GM18499 (cell line): ENCODE results near the gene LDHD.
"Not testable (repeated sequence)": the region's sequence is repeated elsewhere in the genome, so short reads cannot be mapped to it uniquely, and the experiment has no call there.

ENCODE experiments used
- ATAC-seq: cut with Tn5 transposase; IDR thresholded peaks from one replicate; pipeline ENCODE4 v1.9.1; 2021; ENCODE audit warnings: moderate number of reproducible peaks; ENCODE audit not compliant: insufficient read depth, unreplicated experiment

The LDHD gene

GRCh38 chr16:75116081-75116910 lies at the start of gene LDHD:
Gene LDHD (minus strand): TSS chr16:75116780. CDS start chr16:75116720, 60 bp downstream.
- no peak for ATAC-seq

GRCh38 chr16:75160386-75160785 lies 43.8 kb upstream of the LDHD start:
- ATAC-seq = no peak

- ATAC-seq = no peak
Observed at GRCh38 chr16:75152635-75153034, 36.1 kb upstream of the LDHD start.

DNA sequence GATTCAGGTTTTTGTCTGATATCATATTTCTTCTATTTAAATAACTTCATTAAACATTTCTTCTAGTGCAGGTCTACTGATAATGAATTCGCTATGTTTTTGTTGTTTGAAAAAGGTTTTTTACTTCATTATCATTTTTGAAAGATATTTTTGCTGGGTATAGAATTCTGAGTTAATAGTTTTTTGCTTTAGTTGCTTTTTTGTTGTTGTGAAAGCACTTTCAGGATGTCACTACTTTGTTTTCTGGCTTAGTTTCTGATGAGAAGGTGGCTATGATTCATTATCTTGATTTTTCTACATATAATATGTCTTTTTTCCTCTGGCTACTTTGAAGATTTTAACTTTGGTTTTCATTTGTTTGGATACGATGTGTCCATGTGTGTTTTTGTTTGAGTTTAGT lies 35.2 kb upstream of the LDHD start:
- no peak for ATAC-seq

DNA sequence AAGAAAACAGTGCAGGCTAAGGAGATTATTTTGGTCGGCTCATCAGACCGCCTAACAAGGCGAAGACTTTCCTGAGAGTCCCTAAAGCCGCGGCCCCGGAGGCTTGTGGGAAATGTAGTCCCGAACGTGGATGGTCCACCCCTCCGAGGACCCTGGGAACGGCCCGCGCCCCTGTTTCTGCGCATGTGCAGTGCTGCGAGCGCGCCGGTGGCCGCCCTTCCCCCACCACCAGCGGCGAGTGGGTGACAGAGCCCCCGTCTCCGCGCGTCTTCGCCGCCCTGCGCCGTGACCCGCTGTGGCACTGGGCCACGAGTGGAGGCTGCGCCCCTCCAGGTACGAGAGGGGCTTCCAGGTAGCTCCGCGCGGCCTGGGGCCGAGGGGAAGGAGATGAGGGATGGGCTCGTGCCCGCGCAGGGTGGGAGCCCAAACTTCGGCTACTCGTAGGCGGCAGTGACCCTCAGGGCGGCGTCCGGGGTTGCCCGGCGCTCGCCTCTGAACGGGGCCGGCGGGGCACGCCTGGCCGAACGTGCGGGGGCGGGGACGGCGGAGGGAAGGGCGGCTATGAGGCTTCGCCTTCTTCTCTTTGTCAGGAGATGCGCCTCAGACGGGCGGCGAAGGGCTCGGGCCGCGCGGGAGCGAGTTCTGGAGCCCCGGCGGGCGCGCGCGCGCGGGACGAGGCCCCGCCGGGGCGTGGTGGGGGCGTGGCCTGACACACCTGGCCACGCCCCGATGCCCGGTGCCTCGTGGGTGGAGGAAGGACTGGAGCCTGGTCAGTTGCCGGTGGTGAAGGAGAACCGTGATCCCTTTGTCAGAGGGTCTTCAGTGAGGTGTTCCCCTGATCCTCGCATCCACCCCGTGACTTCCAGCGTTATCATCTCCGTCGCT lies 32.0 kb upstream of the LDHD start, which contains the start of gene ZFP1:
TSS of gene ZFP1 (plus strand) at position 214 of the 885 bp plus-strand sequence. CDS start 4,428 bp downstream, outside the sequence.
- peak; percentile 56 for ATAC-seq

GRCh38 chr16:75147968-75148310 lies 31.4 kb upstream of the LDHD start:
- ATAC-seq = no peak

GRCh38 chr16:75143941-75144340 lies 27.4 kb upstream of the LDHD start:
- no peak for ATAC-seq

GRCh38 chr16:75139498-75139897 lies 22.9 kb upstream of the LDHD start:
- ATAC-seq = no peak

GRCh38 chr16:75138636-75139035 lies 22.1 kb upstream of the LDHD start:
- no peak for ATAC-seq

DNA sequence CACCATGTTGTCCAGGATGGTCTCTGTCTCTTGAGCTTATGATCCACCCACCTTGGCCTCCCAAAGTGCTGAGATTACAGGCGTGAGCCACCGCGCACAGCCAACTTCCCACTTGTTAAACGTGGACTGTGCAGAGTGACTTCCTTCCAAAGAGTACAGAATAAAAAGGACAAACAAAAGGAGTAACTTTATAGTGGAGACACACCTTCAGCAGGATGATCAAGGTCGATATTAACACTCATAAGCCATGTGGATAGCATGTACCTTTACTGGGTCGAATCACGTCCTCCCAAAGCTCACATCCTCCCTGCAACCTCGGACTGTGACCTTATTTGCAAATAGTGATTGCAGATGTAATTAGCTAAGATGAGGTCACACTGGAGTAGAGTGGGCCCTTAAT lies 21.7 kb upstream of the LDHD start:
- no peak for ATAC-seq

DNA sequence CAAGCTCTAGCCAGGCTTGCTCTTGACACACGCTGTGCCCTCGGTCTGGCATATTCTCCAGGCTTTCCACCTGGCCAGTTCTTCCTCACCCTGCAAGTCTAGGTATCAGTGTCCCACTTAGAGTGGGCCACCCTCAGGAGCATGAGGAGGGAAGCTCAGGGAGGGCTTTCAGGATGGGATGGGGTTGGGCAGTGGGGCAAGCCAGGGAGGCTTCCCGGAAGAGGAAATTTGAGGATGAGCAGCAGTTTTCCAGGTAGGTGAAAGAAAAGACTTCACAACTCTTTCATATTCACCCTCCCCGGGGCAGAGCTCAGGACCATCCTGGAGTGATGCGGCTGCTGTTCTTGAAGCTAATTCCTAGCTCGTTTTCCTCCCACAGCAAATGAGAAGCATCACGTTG lies 14.5 kb upstream of the LDHD start:
- no peak for ATAC-seq

DNA sequence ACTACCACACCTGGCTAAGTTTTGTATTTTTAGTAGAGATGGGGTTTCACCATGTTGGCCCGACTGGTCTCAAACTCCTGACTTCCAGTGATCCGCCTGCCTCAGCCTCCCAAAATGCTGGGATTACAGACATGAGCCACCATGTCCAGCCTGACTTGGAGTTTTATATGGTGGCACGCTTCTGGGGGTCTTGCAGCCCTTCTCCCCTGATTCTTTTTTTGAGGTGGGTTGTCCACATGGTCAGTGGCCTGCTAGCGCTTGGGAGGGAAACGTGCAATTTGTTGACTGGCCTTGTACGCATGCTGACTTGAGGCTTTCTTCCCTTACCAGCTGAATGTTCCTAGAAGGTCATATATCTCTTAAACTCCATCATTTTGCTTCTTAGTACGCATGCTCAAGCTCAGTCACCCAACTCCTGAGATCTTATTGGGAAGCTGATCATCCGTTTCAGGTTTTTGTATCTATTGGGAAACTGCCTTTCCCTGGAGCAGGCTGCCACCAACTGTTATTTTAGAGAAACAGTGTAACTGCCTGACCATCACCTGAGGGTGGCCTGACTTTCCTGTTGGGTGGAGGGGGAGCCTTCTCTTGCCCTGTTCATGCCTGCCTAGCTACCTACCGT lies 13.7 kb upstream of the LDHD start:
- no peak for ATAC-seq

- ATAC-seq = not testable (repeated sequence)
Observed at GRCh38 chr16:75129421-75130149, 13.0 kb upstream of the LDHD start.

DNA sequence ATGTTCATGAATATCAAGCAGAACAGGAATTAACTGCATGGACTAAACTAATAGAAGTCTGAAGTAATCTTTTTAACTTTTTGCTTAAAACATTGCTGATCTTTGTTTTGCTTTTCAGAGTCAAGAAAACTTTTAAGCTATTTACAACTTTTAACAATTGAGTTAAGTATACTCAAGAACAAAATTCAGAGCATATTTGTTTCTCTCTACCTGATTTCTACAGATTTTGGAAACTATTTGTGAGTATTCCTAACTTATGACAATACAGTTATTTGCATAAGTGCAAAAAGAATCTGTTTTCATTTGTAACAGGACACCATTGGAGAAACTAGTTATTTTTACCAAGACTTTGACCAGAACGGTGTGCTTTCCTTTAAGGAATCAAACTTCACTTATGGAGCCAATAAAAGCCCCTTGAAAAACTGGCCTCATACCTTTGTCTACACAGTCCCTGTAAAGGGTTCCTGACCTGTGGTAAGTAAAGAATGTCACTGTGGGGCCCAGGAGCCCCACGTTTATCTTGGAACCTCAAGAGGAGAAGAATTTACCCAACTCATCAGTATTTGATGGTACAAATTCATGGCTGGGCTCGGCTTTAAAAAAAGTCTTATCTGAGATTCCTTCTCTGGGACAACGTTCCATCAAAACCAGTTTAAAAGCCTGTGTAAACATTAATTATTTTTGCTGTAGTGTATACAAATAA lies 11.3 kb upstream of the LDHD start:
- no peak for ATAC-seq

- ATAC-seq = no peak
Observed at GRCh38 chr16:75122609-75123008, 6.0 kb upstream of the LDHD start.

DNA sequence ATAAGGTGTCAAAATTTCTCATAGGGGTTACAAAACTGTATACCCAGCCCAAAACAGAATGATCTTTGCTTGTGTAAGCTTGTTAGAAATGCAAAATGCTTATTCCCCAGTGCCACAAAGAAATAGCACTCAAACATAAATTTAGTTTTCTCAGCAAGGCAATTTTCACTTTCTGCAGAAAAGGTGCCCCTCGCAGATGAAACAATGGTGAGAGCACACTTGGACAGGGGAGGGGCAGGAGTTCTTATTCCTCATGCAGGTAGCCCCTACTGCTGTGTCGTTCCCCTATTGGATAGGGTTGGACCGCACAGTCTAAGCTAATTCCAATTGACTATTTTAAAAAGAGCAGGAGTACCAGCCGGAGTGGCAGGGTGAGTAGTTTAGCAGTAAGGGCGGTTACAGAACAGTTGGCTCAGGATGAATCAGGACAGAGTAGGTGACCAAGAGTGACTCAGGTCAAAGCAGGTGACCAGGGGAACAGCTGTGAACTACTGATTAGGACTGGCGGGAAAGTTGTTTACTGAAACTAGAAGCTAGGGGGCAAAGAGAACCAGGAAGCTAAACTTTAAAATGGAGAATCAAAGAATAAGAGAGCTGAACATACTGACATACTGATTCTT lies 5.5 kb upstream of the LDHD start:
- no peak for ATAC-seq

GRCh38 chr16:75120253-75120652 lies 3.7 kb upstream of the LDHD start:
- no peak for ATAC-seq

GRCh38 chr16:75118943-75119539 lies 2.5 kb upstream of the LDHD start:
- ATAC-seq = no peak

GRCh38 chr16:75116911-75117245 lies 298 bp upstream of the LDHD start:
- no peak for ATAC-seq
